Measurements from ENCODE around the gene MICAL2.

The MICAL2 gene

DNA sequence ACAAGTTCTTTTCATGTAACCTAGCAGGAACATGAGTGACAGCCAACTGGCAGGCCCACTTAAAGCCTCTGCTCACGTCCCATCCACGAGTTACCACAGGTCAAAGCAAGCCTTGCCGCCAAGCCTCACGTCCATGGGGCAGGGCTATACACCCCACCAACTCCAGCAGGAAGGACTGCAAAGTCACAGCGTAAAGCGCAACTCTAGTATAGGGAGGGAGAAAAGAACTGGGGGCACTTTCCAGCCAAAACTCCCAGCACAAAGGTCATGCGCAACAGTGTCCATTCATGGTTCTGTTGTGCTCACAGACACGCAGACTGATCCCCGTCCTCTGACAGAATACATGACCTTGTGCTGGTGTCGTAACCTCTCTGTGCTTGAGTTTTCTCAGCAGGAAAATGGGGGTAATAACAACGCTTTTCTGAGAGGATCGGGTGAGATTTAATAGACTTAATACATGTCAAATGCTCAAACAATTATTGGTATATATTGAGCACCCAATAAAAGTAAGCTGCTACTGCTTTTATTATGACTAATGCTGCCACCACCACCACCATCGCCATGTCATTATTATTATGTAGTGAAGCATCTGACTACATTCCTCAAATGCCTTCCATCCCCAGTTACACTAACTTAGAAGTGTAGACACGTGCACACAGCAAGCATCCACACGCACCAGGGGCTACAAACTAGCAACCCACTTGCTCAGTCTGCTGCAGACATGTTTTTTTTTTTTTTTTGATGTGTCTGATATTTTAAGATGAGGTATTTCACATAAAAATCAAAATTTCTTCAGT is 162.6 kb downstream of the MICAL2 start:
- DNase-seq (ENCODE audit: low read depth) = no peak

DNA sequence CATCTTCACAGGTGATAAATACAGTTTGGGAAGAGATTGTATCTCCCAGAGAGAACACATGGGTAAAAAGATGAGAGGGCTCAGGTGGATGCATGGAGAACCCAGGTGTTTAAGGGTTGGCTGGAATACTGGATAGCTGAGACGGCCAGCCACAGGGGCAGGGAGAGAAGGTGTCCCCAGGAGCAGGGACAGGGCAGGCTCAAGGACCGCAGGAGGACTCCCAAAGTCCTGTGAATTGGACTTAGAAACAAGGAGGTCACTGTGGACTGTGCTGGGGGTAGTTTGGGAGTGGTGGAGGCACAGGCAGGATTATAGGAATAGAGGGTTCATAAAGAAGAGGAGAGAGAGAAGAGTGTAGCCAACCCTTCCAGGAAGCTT is 163.2 kb downstream of the MICAL2 start:
- DNase-seq (ENCODE audit: low read depth) = no peak

- DNase-seq (ENCODE audit: low read depth) = no peak
These were observed 163.7 kb downstream of the MICAL2 start for GRCh38 chr11:12274056-12274455.

- no peak for DNase-seq (ENCODE audit: low read depth)
These were observed 164.3 kb downstream of the MICAL2 start for GRCh38 chr11:12274558-12275197.

DNA sequence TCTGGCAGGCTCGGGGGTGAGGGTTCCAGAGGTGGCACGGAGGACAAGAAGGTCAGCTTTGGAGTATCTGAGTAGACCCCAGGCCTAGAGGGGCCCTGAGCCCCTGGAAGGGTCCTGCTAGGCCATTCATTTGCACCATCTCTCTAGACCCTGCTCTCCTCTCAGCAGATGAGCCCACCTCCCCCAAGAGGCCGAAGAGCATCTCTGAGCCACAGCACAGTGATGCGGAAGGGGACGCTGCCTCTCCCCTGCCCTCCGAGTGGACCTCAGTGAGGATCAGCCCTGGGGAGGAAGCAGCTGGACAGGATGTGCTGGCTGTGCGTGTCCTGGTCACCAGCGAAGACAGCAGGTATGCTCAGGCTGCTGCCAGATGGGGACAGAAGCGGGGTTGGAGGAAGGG is 165.4 kb downstream of the MICAL2 start:
- DNase-seq (ENCODE audit: low read depth) = no peak

DNA sequence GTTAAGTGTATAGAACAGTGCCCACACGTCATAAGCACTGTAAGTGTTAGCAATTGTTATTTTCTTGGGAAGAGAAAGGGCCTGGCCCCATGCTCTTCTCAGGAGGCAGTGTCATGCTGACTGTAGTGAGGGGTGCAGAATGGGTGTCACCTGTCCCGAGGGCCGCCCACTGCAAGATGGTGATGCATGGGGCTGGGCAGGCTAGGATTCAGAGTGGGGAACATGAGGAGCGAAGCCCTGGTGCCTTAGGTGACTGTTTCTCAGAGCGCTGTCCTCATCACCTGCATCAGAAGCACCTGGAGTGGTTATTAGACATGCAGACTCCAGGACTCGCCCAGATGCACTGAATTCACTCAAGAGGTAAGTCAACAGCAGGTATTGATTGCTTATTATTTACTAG is 166.0 kb downstream of the MICAL2 start:
- no peak for DNase-seq (ENCODE audit: low read depth)

GRCh38 chr11:12276831-12277475 is 166.6 kb downstream of the MICAL2 start:
- no peak for DNase-seq (ENCODE audit: low read depth)

DNA sequence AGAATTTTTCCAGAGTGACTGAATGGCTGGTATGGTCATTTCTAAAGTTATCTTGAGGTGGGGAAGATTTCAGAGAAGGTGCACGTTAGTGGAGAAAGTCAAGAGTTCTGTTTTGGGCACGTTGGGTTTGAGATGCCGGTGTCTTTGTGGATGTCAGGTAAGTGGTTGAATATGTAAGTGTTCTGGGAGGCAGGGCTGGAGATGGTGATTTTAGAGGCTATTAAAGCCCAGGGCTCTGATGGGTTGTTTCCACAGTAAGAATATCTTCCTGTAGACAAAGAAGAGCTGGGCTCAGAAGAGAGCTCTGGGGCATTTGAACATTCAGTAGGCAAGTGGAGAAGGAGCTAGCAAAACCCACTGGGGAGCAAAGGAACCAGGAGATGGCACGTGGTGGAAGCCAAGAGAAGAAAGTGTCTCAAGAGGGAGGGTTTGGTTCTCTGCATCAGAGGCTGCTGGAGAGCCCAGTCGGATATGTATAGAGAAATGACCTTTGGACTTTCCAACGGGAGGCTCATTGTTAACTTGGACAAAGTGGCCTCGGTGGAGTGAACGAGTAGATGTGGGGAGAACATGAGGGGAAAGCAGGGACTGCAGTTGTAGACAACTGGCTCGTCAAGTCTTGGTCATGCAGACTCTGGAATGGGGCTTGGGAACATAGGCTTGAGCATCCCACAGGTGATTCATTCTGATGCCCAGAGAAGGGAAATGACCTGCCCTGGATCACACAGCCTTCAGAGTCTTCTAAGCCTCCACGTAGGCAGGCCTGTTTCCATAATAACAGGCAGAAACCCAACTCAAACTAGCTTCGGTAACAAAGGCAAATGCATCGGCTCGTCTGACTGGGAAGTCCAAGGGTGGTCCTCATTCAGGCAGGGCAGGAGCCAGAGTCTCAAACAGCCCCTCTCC is 168.6 kb downstream of the MICAL2 start:
- no peak for DNase-seq (ENCODE audit: low read depth)

DNA sequence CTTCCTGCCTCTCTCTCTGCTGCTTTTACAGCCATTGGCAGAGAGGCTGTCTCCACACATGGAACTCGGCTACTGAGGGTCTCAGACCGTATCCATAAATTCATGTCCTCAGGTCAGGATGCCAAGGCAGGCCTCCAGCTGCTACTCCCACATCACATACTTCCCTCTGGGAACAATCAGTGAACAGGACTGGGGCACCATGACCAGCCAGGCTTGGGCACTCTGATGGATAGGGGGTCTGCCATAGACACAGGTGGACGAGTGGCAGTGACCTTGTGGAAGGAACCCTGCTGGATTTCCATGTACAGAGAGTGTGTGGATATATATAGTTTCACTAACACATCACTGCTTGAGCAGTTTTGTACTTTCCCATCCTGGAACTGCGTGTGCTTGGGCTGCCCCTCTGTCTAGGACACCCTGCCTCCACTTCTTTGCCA is 169.3 kb downstream of the MICAL2 start:
- no peak for DNase-seq (ENCODE audit: low read depth)

- no peak for DNase-seq (ENCODE audit: low read depth)
These were observed 169.9 kb downstream of the MICAL2 start for GRCh38 chr11:12280199-12280837.

GRCh38 chr11:12280838-12281565 is 170.6 kb downstream of the MICAL2 start:
- no peak for DNase-seq (ENCODE audit: low read depth)

DNA sequence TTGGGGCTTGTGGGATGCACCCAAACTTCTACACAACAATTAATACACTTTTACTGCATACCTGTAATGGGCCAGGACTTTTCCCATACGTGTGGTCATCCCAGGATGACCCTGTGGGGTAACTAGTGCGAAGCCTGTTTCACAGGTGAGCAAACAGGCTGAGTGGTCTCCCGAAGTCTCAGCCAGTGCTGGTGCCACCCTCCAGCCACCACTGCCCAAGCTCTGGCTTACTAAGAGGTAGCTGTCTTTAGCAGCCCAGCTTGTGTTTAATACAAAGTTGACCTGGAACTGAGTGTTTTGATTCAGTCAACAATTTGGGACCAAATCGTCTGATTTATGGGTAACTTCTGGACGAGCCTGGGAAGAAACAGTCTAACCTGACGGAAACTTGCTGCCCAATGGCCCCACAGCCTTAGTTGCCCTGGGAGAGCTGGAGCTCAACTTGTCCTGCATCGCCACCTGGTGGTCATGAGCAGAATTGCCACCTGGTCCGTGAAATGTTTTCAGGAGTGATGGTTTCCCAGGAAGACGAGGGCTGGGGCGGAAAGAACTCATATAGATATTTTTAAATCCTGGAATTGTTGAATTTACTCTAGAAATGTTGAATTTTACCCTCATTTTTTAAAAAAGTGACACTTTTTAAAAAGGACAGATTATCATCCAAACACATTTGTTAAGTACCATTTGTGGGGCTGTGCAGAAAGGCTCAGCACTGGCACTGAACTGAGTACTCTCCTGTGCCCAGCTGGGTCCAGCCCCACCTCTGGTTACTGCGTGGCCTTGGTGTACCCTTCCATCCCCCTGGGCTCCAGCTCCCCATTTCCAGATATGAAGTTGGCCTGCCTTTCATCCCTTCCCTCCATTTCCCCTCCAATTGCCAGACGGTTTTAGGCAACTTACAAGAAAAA is 171.4 kb downstream of the MICAL2 start:
- peak; percentile 65 for DNase-seq (ENCODE audit: low read depth)

- DNase-seq (ENCODE audit: low read depth) = no peak
These were observed 172.3 kb downstream of the MICAL2 start for GRCh38 chr11:12282676-12283075.

- DNase-seq (ENCODE audit: low read depth) = peak; percentile 14
These were observed 174.1 kb downstream of the MICAL2 start for GRCh38 chr11:12284316-12285050.

DNA sequence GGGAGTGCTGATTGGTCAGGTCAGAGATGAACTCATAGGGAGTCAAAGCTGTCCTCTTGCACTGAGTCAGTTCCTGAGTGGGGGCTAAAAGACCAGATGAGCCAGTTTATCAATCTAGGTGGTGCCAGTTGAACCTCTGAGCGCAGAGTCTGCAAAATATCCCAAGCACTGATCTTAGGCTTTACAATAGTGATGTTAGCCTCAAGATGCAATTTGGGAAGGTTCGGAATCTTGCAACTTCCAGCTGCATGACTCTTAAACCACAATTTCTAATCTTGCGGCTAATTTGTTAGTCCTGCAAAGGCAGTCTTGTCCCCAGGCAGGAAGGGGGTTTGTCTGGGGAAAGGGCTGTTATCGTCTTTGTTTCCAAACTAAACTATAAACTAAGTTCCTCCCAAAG is 174.7 kb downstream of the MICAL2 start:
- peak; percentile 92 for DNase-seq (ENCODE audit: low read depth)

DNA sequence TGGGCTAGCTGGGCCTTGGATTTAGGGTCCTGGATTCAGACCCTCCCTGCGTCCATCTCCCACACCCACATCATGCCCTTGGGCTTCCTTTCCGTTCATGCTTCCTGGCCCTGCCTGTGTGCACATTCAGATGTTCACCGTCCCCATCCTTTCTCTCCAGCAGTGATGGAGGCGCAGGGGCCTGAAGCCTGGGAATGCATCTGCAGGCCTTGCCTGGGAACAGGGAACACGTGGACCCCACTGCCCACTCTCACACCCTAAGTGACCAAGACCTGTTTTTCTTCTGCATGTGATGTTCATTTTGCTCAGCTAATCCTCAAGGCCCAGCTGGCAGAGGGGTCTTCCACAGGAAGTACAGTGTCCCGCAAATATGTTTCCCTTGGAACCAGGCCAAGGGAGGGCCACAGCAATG is 175.4 kb downstream of the MICAL2 start:
- DNase-seq (ENCODE audit: low read depth) = no peak

- DNase-seq (ENCODE audit: low read depth) = no peak
These were observed 176.2 kb downstream of the MICAL2 start for GRCh38 chr11:12286606-12287005.

DNA sequence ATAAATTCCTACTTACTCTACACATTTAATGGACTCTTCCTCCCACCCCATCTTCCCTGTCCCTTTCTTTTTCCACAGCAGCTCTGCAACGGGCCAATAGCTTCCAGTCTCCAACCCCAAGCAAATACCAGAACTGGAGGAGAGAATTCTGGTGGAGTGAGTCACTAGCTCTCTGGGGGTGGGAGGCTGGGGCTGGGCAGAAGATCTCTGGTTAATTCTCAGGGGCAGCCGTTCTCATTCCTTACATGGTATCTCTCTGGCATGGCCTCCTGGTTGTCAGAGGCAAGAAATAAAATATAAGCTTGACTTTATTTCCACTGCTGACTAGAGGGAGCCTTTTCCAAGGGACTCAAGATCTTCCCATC is 176.6 kb downstream of the MICAL2 start:
- DNase-seq (ENCODE audit: low read depth) = peak; percentile 92
